ENCODE measurements around the gene TMEM144.

Gene TMEM144

GRCh38 chr4:158203929-158204328, 6.4 kb upstream of the TMEM144 start:
- Histone ChIP-seq H3K4me3 (ENCODE audit: insufficient read depth, low read length, poor library complexity, severe bottlenecking) (no peak overlapping the region), H3K9me2 (replicated peaks; ENCODE audit: insufficient read depth, low read length) (no peaks in the 10 kb centered on the region), H3F3A (ENCODE audit: insufficient read depth) (no peaks in the 10 kb centered on the region), H3K27ac (ENCODE audit: low read depth, low read length) (no peak overlapping the region), H3K9ac (ENCODE audit: low read length) (no peak overlapping the region), H3K27me3 (ENCODE audit: low read length) (no peaks in the 10 kb centered on the region), H3K79me2 (ENCODE audit: insufficient read depth, low read length) (no peaks in the 10 kb centered on the region), H2AFZ (ENCODE audit: low read depth, low read length, severe bottlenecking) (no peak overlapping the region), H3K4me2 (ENCODE audit: low read depth, low read length, poor library complexity, severe bottlenecking) (no peak overlapping the region), H4K20me1 (ENCODE audit: low read depth, low read length) (no peaks in the 10 kb centered on the region), H3K9me3 (ENCODE audit: insufficient read depth, low read length) (no peaks in the 10 kb centered on the region), H3K36me3 (ENCODE audit: low read length) (no peaks in the 10 kb centered on the region)
- TF ChIP-seq CTCF (IDR thresholded peaks at IDR 0.05; ENCODE audit: insufficient read depth, low read length, poor library complexity, severe bottlenecking), result no peak
- TF ChIP-seq EZH2phosphoT487 (conservative IDR thresholded peaks at IDR 0.05; ENCODE audit: low read length), result no peak

- H3K27ac ChIP-seq (ENCODE audit: low read depth, low read length), result no peak overlapping the region
- H3K4me2 ChIP-seq (ENCODE audit: low read depth, low read length, poor library complexity, severe bottlenecking), result no peak overlapping the region
- no peaks in the 10 kb centered on the region for H3K36me3 ChIP-seq (ENCODE audit: low read length)
- no peak overlapping the region for H3K9ac ChIP-seq (ENCODE audit: low read length)
- no peaks in the 10 kb centered on the region for H4K20me1 ChIP-seq (ENCODE audit: low read depth, low read length)
- H3K9me3 ChIP-seq (ENCODE audit: insufficient read depth, low read length), result no peaks in the 10 kb centered on the region
- no peaks in the 10 kb centered on the region for H3K79me2 ChIP-seq (ENCODE audit: insufficient read depth, low read length)
- no peak overlapping the region for H3K4me3 ChIP-seq (ENCODE audit: insufficient read depth, low read length, poor library complexity, severe bottlenecking)
- no peaks in the 10 kb centered on the region for H3K27me3 ChIP-seq (ENCODE audit: low read length)
- TF ChIP-seq EZH2phosphoT487 (conservative IDR thresholded peaks at IDR 0.05; ENCODE audit: low read length) (no peak), CTCF (IDR thresholded peaks at IDR 0.05; ENCODE audit: insufficient read depth, low read length, poor library complexity, severe bottlenecking) (no peak)
- H3F3A ChIP-seq (ENCODE audit: insufficient read depth), result no peaks in the 10 kb centered on the region
- no peaks in the 10 kb centered on the region for H3K9me2 ChIP-seq (replicated peaks; ENCODE audit: insufficient read depth, low read length)
- no peak overlapping the region for H2AFZ ChIP-seq (ENCODE audit: low read depth, low read length, severe bottlenecking)
Observed at GRCh38 chr4:158208963-158209640, 1.2 kb upstream of the TMEM144 start.

- Histone ChIP-seq H3K79me2 (ENCODE audit: insufficient read depth, low read length) (no peaks in the 10 kb centered on the region), H3K4me2 (ENCODE audit: low read depth, low read length, poor library complexity, severe bottlenecking) (no peak overlapping the region), H3K9me3 (ENCODE audit: insufficient read depth, low read length) (no peaks in the 10 kb centered on the region), H3K9ac (ENCODE audit: low read length) (no peak overlapping the region), H4K20me1 (ENCODE audit: low read depth, low read length) (no peaks in the 10 kb centered on the region), H3K36me3 (ENCODE audit: low read length) (no peaks in the 10 kb centered on the region), H3F3A (ENCODE audit: insufficient read depth) (no peaks in the 10 kb centered on the region), H2AFZ (ENCODE audit: low read depth, low read length, severe bottlenecking) (no peak overlapping the region), H3K4me3 (ENCODE audit: insufficient read depth, low read length, poor library complexity, severe bottlenecking) (no peak overlapping the region), H3K27ac (ENCODE audit: low read depth, low read length) (no peak overlapping the region), H3K9me2 (replicated peaks; ENCODE audit: insufficient read depth, low read length) (no peaks in the 10 kb centered on the region), H3K27me3 (ENCODE audit: low read length) (no peaks in the 10 kb centered on the region)
- TF ChIP-seq EZH2phosphoT487 (conservative IDR thresholded peaks at IDR 0.05; ENCODE audit: low read length) (no peak), CTCF (IDR thresholded peaks at IDR 0.05; ENCODE audit: insufficient read depth, low read length, poor library complexity, severe bottlenecking) (no peak)
Observed at GRCh38 chr4:158211222-158211621, 936 bp downstream of the TMEM144 start.

Data from SU-DHL-6 (cell line).